H1 (cell line): ENCODE data around the gene CCDC63. TPM values are rescaled to one million over a fixed set of nuclear protein-coding genes. Genes with fewer than 3 reads are reported as not detected.

Source experiments
- TAF7 ChIP-seq: optimal IDR thresholded peaks from 2 replicates; pipeline ENCODE3; 2011; ENCODE audit warnings: low read depth, mild to moderate bottlenecking, inconsistent platforms, low read length, moderate library complexity, borderline replicate concordance
- YY1 ChIP-seq: IDR thresholded peaks from 2 replicates; pipeline ENCODE4 v1.6.1; 2011; ENCODE audit warnings: low read depth, mild to moderate bottlenecking, low read length
- ZNF274 ChIP-seq: IDR thresholded peaks from 2 replicates; pipeline ENCODE4 v1.7.0; 2012; ENCODE audit warnings: low read length, borderline replicate concordance; ENCODE audit errors: extremely low read depth
- polyA plus RNA-seq, 7 experiments: library from polyadenylated mRNA; depleted of rRNA in 3 of 7; stranded (reverse) in 5 of 7; unstranded in 2 of 7; fragments of >200 nt in 5 of 7; fragments of 200-250 nt in 2 of 7; gene quantifications; 1 replicate in 5 of 7; 2 replicates in 1 of 7; 4 replicates in 1 of 7; pipeline versions ENCODE4 v1.2.1 to v1.2.3, GENCODE V29; 2011 to 2013; ENCODE audit warnings: missing spikeins in 2 of 7, mixed read lengths in 2 of 7
- total RNA-seq: library from RNA; stranded (reverse); fragmentation: NEBNext Ultra II Directional; extraction: Animal tissue kit (Norgen Biotek cat#: 25700); gene quantifications from 2 replicates; pipeline ENCODE4 v1.2.1, GENCODE V29; 2021

CCDC63 gene
- total and polyA plus RNA-seq, 2 of the 8 experiments (the other 6 are each of a cell fraction or from before 2014, with no cell fraction given), result 0.42 to 0.93 TPM

DNA sequence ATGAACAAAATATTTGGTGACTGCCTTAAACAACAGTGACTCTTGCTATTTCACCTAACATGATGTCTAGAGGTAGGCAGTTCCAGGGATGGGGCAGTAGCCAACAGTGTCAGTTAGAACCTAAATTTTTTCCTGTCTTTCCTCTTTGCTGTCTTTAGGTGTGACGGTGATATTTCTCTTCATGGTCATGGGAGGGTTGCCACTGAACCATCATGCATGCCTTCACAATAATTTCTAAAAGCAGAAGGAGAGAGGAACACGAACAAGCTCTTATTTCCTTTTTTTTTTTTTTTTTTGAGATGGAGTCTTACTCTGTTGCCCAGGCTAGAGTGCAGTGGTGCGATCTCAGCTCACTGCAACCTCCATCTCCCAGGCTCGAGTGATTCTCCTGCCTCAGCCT lies 2.4 kb downstream of the CCDC63 start (continued):
- TF ChIP-seq YY1 (no peak), TAF7 (no peak), ZNF274 (no peak)
